HG03175 (cell line): Measurements from ENCODE around the gene CPSF2.
A peak's percentile ranks its signal among the peaks of the same experiment; 100 is the strongest.

Experiments
- ATAC-seq: cut with Tn5 transposase; IDR thresholded peaks from one replicate; pipeline ENCODE4 v1.9.1; 2021; ENCODE audit warnings: mild to moderate bottlenecking, moderate library complexity; ENCODE audit not compliant: unreplicated experiment

Gene CPSF2

DNA sequence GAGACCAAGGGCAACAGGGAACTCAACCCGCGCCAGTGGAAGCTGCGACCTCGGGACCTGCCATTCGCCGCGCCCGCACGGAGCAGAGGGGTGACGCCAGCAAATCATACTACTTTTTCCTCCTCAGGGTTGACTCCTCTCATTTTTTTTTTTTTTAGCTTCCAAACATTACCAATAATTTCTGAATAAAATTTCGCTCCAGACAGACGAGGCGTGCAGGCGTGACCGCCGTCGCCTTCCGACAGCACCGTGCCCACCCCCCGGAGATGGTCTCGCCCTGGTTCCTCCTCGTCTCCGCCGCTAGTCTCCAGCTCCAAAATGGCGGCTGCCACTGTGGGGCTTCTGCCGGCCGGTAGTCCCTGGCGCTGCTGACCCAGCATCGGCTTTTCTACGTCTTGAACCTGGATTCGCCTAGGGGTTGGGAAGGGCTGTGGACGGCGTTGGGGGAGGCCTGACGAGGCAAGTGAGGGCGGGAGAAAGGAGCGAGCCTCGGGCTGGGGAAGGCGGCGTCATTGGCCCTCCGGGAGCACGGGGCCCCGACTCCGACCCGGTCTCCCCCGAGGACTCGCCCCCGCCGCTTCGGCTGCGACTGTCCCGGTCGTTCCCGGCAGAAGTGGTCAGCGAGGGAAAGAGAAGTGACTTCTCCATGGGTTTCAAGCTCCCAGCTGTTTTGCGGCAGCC lies at the start of gene CPSF2, which contains the start of gene NDUFB1:
Gene CPSF2, plus strand, starts transcription at position 300 of the 681 bp plus-strand sequence. CDS start 9,016 bp downstream, outside the sequence.
Gene NDUFB1, minus strand, starts transcription at position 37 of the 681 bp plus-strand sequence. CDS start 4,069 bp downstream, outside the sequence.
- peak; percentile 84 for ATAC-seq

DNA sequence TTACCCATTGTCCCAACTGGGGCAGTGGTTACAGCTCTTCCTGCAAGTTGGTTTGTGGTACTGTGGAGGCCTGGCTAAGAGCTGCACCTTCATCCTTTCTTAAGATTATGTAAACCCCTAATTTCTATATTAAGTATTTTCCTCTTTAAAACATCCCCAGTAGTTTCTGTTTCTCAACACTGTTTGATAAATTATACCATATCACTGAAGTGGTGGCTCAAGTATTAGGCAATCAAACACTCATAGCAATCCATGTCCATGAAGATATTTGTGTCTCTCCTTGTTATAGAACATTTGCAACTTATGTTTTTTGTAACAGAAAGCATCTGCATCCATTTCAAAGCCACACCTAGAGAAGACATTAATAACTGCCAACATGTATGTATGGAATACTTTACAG lies 47.2 kb upstream of the CPSF2 start:
- no peak for ATAC-seq

- ATAC-seq = no peak
Observed at GRCh38 chr14:92088494-92088893, 33.3 kb upstream of the CPSF2 start.

DNA sequence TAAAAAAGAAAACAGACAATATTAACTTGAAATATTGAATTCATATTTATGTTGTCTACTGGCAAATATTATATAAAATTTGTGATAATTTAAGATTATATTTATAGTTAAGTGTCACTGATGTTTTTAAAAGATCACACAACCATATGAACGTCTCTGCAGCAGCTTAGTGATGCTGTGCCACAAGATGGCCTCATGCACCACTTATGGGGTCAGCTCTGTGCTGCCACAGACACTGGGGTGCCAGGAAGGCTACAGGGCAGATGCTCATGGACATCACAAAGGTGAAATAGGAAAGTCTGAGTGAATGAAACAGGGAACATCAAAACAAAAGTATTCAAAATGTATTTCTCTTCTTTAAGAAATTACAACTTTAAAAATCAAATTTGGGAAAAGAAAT lies 28.4 kb upstream of the CPSF2 start:
- no peak for ATAC-seq

GRCh38 chr14:92099802-92100201 lies 22.0 kb upstream of the CPSF2 start:
- no peak for ATAC-seq

GRCh38 chr14:92103363-92103989 lies 18.3 kb upstream of the CPSF2 start:
- ATAC-seq = no peak

DNA sequence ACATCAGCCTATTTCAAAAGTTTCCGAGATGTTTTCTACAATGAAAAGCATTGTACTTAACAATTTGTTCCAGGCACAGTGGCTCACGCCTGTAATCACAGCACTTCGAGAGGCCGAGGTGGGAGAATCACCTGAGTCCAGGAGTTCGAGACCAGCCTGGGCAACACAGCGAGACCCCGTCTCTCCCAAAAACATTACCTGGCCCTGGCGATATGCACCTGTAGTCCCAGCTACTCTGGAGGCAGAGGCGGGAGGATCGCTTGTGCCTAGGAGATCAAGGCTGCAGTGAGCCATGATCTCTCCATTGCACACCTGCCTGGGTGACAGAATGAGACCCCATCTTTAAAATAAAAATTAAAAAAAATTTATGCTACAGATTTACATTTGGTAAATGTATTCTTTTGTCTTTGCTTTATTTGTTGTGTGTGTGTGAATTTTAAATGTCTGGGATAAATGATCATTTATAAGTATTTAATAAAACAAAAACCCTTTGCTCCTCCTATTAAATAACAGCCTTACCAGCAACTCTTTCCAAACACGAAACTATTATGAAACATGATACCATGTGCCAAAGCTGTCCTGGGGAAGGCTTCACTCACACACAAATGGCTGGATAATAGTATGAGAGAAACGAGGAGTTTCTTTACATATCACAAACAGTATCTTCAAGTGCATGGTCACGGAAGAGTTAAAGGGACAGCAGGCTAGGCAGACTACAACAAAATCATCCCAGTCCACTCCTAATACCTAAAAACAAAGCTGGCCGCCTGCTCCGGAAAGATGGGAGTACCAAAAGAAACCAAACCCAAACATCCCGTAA lies 16.5 kb upstream of the CPSF2 start:
- ATAC-seq = no peak

- peak; percentile 7 for ATAC-seq
Observed at GRCh38 chr14:92105893-92106142, 16.0 kb upstream of the CPSF2 start.

DNA sequence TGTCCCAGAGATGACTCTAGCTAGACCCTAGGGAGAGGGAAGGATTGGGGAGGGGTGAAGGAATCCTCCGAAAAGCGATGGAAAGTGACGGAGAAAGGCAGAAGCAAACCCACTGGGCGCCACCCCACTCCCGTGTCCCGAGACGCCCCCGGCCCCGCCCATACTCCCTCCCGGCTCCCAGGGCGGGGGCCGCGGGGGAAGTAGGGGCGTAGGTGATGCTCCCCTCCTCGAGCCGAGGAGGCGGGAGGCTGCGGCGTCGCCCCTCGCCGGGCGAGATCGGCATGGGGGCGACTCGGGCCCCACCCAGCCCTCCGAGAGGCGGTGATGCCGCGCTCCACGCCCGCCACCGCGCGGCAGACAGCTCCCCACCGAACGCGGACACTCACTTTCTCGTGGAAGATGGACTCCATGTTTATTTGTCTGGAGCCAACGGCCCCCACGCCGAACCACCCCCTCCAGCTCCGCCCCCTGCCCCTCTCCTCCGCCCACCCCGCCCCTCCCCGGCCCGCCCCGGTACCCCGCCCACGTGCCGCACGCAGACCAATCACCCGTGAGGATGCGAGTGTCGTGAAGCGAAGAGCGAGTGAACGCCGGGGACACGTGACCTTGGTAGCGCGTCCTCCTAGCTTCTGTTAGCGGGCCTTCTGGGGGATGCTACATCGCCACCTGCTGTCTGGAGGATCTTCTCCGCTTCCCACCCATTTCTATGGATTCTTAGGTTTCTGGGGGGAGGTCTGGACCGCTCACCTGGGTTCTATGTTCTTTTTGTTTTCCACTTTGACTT lies 15.4 kb upstream of the CPSF2 start, which contains the start of gene ATXN3:
Gene ATXN3, minus strand, starts transcription at position 440 of the 784 bp plus-strand sequence. Its CDS starts 30 bp downstream, at position 410.
- peak; percentile 93 for ATAC-seq

DNA sequence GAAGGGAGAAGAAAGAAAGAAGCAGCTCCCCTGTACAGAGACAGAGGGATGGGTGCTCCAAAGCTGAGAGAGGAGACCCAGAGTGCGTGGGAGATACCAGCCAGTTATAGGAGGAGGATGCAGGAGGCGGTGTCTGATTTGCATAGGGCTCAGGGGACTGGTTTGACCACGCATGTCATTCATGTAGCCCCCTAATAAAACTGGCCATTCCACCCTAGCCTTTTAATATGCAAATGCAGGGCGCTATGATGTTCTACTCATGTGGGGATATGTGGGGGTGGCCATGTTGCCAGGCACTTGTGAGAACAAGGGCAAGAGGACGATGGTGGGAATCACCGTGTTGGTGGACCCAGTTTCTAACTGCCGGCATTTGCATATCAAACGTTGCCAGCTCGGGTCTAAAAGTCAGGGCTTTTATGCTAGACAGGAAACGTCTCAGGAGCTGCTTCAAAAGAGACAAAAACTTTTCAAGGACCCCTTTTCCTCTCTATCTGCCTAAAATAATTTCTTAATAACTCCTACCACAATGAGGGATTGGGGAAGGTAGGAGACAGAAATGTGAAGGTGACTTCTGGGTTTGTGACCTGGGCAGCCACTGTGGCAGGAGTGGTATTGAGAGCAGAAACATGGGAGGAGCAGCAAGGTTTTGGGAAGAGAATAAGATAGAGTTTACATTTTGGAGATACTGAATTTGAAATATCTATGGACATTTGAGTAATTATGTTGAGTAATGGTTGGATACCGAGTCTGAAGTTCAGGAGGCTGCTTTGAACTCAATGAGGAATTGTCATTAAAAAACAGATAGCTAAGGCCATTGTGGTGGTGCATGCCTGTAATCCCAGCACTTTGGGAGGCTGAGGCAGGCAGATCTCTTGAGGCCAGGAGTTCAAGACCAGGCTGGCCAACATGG lies 13.2 kb upstream of the CPSF2 start:
- ATAC-seq = no peak

- no peak for ATAC-seq
Observed at GRCh38 chr14:92109490-92109889, 12.3 kb upstream of the CPSF2 start.

GRCh38 chr14:92121207-92121669 lies 531 bp upstream of the CPSF2 start:
- peak; percentile 13 for ATAC-seq

DNA sequence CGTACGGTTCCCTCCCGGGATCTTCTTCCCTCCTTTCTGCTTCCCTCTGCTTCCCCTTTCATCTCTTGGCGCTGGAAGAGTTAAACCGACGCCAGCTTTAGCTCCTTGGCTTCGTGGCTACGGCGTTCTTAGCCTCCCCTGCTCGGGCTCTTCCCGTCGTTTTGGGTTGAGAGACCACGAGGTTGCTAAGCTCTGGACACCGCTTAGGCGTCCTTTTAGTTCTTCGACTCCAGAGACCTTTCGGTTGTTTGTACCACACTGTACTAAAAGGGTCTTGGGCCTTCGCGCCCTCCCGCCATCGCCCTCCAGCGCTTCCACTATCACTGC lies 545 bp downstream of the CPSF2 start:
- ATAC-seq = peak; percentile 15

DNA sequence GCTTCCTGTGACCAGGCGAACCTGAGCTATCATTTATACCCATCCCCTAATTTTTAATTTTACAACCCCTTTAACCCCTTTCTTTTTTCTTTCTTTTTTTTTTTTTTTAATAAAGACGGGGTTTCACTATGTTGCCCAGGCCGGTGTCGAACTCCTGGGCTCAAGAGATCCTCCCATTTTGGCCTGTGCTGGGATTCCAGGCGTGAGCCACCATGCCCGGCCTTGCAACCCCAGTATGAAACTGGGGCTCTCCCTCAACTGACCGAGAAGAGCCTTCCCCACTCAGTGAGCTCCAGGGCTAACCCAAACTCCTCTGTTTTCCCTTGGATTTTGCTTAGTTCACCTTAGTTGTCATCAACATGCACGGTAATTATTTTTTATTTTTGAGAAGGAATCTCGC lies 992 bp downstream of the CPSF2 start:
- no peak for ATAC-seq

DNA sequence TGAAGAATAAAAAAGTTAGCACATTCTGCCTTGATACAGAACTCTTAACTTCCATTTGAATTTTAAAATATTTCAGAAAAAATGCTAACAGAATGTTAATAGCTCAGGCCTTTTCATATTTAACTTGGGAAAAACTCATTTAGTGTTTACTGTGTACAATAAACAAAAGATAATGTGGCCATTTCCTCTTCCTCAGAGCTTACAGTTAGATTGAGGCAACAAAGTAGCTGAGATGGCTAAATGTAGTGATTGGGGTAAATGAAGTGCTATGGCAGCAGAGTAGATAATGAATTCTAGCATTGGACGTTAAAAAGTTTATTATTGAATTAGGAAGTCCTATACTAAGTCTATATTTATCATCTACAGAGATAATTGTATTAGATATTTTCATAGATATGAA lies 12.7 kb downstream of the CPSF2 start:
- ATAC-seq = no peak

GRCh38 chr14:92135269-92135668 lies 13.5 kb downstream of the CPSF2 start:
- no peak for ATAC-seq

DNA sequence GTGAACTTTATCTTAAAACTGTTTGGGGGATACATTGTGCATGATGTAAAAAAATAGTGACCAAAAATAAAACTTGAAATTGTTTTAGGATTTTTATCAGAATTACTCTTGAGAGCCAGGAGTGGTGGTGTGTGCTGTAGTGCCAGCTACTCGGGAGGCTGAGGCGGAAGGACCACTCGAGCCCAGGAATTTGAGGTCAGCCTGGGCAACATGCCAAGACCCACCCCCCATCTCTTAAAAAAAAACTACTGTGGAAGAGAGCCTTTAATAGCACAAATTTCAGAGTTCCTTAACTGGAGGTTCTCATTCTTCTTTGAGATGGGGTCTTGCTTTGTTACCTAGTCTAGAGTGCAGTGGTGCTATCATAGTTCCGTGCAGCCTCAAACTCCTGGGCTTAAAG lies 21.5 kb downstream of the CPSF2 start:
- ATAC-seq = no peak

GRCh38 chr14:92143962-92144361 lies 22.2 kb downstream of the CPSF2 start:
- ATAC-seq = no peak

DNA sequence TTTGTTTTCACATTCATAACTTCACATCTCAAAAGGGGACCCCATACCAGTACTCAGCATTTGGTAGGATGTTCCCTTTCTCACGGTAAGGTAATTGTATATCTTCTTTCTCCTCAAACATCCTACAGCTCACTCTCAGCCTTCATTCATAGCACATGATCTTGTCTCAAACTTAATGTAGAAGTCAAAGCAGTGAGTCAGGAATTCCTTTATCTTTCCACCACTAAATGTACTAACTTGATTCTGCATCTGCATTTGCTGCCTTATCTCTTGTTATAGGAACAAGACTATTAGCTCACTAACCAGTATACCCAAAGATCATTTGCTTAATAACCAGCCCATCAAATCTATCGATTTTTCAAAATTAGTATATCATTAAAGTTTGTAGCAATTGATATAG lies 22.9 kb downstream of the CPSF2 start:
- no peak for ATAC-seq

DNA sequence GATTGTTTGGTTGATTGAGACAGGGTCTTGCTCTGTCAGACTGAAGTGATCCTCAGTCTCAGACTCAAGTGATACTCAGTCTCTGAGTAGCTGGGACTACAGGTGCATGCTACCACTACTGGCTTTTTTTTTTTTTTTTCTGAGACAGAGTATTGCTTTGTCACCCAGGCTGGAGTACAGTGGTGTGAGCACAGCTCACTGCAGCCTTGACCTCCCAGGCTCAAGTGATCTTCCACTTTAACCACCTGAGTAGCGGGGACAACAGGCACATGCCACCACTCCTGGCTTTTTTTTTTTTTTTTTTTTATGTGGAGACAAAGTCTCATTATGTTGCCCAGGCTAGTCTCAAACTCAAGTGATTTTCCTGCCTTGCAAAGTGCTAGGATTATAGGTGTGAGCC lies 31.8 kb downstream of the CPSF2 start:
- no peak for ATAC-seq
